AG08395 (cell line): ENCODE measurements around the gene CD151.
A peak's percentile ranks its signal among the peaks of the same experiment; 100 is the strongest.

Experiments
- DNase-seq: peaks from one replicate; pipeline ENCODE4 v3.0.0; 2012; ENCODE audit warnings: mixed read lengths, low spot score

Gene CD151

GRCh38 chr11:797296-798092, 35.3 kb upstream of the CD151 start:
- peak; percentile 81 for DNase-seq

GRCh38 chr11:798093-798713, 34.5 kb upstream of the CD151 start, which contains the start of gene SLC25A22:
SLC25A22 (minus strand) TSS chr11:798281; CDS start chr11:795006, 3,275 bp downstream.
- DNase-seq = peak; percentile 92

DNA sequence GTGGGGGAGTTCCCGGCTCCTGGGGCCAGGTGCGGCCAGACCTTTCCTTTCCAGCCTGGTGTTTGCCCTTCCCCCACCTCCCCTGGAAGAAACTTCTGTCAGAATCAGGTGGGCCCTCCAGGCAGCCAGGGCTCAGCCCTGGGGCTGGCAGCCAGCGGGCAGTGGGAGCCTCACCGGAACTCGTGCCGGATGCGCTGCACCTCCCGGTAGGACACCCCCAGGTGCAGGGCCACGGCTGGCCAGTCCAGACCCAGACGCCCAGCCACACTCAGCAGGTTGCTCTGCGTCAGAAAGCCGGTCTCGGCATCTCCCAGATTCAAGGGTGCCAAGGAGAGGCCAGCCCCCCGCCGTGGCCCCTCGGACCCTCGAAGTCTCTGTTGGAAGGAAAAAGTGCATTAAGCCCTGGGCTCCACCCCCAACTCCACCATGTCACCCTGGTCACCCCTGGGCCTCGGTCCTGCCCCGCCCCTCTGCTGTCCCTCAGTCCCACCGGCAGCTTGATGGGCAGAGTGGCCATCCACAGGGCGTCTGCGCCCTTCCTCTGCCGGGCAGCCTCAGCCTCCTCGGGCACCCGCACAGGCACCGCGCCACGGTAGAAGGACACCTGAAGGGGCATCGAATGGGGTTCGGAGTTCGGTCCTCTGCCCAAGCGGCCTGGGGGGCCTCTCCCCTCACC, 33.0 kb upstream of the CD151 start:
- DNase-seq = no peak

GRCh38 chr11:800473-800872, 32.3 kb upstream of the CD151 start:
- DNase-seq = no peak

GRCh38 chr11:801097-801780, 31.5 kb upstream of the CD151 start:
- DNase-seq = no peak

GRCh38 chr11:802018-802617, 30.6 kb upstream of the CD151 start:
- no peak for DNase-seq

- DNase-seq = no peak
These were observed 29.9 kb upstream of the CD151 start for GRCh38 chr11:802693-803466.

DNA sequence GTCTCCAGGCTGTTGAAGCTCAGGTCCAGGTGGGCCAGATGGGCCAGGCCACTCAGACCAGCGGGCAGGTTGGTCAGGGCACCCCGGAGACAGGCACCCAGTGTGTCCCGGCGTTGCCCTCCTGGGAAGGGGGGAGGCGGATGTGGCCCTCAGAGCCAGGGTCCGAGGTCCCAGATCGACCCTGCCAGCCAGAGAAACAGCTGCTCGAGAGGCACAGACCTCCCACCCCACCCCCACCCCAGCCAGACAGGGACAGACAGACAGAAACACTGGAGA, 29.3 kb upstream of the CD151 start:
- no peak for DNase-seq

DNA sequence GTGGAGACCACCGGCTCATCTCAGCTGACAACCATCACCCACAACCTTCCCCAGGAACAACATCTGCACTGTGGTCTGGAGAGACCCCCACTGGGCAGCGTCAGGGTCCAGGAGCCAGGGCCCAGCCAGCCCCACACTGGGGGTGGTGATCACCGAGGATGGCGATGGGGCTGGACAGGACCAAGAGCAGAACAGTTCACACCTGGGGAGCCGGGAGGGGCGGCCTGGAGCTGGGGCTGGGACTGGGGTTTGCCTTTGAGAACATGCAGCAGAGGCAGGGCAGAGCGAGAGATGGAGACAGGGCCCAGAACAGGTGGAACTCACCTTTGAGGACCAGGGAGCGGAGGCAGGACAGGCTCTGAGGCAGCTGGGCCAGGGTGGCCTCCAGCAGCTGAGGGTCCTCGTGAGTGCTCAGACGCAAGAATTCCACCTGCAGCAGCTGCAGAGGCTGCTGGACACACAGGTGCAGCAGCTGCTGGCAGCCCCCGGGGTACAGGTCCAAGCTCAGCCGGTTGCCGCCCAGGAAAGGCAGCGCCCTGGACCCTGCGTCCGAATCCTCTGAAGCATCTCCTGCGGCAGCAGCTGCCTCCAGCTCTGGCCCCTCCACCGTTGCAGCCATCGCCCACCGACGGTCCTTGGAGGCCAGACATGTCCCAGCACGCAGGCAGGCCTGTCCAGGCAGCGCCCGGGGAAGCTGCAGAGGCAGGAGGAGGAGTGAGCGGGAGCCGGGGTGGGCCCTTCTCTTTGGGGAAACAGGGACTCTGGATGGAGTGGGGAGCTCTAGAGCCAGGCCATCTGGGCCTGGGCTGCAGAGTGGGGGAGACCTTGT, 28.8 kb upstream of the CD151 start:
- no peak for DNase-seq

DNA sequence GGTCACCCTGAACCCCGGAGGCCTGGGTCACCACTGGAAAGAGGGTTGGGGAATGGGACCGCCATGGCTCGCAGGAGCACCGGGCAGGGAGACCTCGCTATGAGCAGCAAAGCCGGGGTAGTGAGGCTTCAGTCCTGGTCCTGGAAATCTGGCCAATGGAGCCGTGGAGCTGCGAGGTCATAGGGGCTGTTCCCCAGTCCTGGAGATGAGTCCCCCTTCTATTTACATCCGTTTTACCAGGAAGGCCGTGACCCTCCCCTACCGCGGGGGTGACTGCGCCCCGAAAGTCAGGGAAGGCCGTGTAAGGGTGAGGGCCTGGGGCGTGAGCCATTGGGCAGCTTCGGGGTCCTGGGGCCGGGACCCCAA, 28.2 kb upstream of the CD151 start:
- DNase-seq = no peak

- DNase-seq = no peak
These were observed 24.1 kb upstream of the CD151 start for GRCh38 chr11:808427-809286.

GRCh38 chr11:809287-810039, 23.3 kb upstream of the CD151 start, which contains the start of gene RPLP2:
RPLP2 (plus strand) TSS chr11:809967; CDS start chr11:810235, 268 bp downstream.
- DNase-seq = peak; percentile 97

- no peak for DNase-seq
These were observed 22.6 kb upstream of the CD151 start for GRCh38 chr11:810040-810567.

DNA sequence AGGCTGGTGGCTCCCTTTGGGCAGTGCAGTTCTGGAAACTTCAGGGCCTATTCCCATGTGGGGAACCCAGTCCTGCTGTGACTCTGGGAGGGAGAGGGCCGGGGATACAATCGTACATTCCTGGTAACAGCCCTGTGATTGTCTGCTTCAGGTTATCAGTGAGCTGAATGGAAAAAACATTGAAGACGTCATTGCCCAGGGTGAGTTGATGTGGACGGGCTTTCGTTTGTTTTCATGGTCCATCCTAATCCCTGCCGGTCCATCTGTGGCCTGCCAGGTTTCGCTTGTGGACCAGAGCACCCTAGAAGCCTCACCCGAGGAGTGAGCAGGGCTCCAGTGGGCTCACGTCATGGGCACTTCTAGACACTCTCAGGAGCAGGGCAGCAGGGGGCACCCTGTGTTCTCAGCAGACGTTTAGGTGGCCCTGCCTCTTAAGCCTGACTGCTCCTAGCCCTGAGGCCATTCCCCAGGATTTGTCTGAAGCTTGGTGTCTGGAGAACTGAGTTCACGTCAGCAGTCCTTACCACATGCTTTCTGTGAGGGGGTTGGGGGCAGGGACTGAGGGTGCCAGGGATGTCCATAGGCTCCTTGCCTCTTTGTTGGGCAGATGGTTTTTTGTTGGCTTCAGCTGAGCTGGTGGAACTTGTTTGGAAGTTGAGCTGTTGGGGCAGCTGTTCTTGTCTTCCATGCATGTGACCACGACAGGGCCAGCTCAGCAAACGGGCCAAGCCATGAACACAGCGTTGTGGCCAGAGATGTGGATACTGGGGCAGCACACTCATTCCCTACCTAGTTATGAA, 21.1 kb upstream of the CD151 start:
- DNase-seq = no peak

GRCh38 chr11:812390-812789, 20.4 kb upstream of the CD151 start:
- DNase-seq = no peak

DNA sequence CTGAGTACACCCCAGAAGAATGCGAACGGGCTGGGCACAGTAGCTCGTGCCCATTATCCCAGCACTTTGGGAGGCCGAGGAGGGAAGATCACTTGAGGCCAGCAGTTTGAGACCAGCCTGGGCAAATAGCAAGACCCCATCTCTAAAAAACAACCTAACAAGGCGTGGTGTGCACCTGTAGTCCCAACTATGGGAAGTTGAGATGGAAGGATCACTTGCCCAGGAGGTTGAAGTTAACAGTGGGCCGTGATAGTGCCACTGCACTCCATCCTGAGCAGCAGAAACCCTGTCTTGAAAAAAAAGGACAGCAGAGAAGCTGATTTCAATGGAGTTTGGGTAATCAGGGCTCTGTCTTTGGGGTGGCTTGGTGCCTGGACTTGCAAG, 19.7 kb upstream of the CD151 start:
- no peak for DNase-seq

GRCh38 chr11:813456-814096, 19.2 kb upstream of the CD151 start:
- no peak for DNase-seq
